Panc1 (cell line): ENCODE data around the gene POLN. TPM values are rescaled to one million over a fixed set of nuclear protein-coding genes. Genes with fewer than 3 reads are reported as not detected.

Source experiments
- ATAC-seq: fragments of 200-7000 bp; cut with Tn5 transposase; 2 replicates; pipeline ENCODE4 v1.9.1; 2020; ENCODE audit warnings: mild to moderate bottlenecking, moderate library complexity
- BruUV-seq: library from RNA; stranded (reverse); fragments of 400-500 nt; replicated peaks from 2 replicates; lab custom pipeline; 2021; lab: Mats Ljungman, UMichigan
- CTCF ChIA-PET: fragments of 300-600 bp; sonication (Branson Sonifier 250); formaldehyde crosslinking; loops from one replicate; lab custom pipeline; 2022; ENCODE audit warnings: antibody characterized with exemption; lab: Charles Lee
- POLR2A ChIA-PET: fragments of 300-600 bp; sonication (Branson Sonifier 250); formaldehyde crosslinking; loops from one replicate; lab custom pipeline; 2022; ENCODE audit warnings: antibody characterized with exemption; lab: Charles Lee
- DNase-seq: peaks from one replicate; pipeline ENCODE4 v3.0.0-alpha.2; 2010; ENCODE audit warnings: low read depth, low spot score
- H3K27ac ChIP-seq: 2 replicates; pipeline ENCODE4 v1.5.1; 2011; ENCODE audit warnings: mild to moderate bottlenecking, low read length, inconsistent platforms
- H3K27me3 ChIP-seq: fragments of 200-500 bp; sonication (Bioruptor generic); 2 replicates; pipeline ENCODE4 v1.6.0; 2014; ENCODE audit warnings: low read length, inconsistent platforms; ENCODE audit not compliant: control insufficient read depth, insufficient read depth
- H3K36me3 ChIP-seq: fragments of 200-500 bp; sonication (Bioruptor generic); 2 replicates; pipeline ENCODE4 v1.5.1; 2014; ENCODE audit warnings: inconsistent platforms, mild to moderate bottlenecking, low read length, moderate library complexity; ENCODE audit not compliant: control insufficient read depth, insufficient read depth
- H3K4me1 ChIP-seq: 2 replicates; pipeline ENCODE4 v1.5.1; 2011; ENCODE audit warnings: inconsistent platforms, mild to moderate bottlenecking, low read length, moderate library complexity; ENCODE audit not compliant: control insufficient read depth, insufficient read depth
- H3K4me3 ChIP-seq, 2 experiments: 2 replicates each; pipeline ENCODE4 v1.5.1; 2011 to 2012; ENCODE audit warnings: low read depth in 2 of 2, low read length in 2 of 2, mild to moderate bottlenecking in 2 of 2, inconsistent platforms in 1 of 2, moderate library complexity in 1 of 2
- H3K9me3 ChIP-seq: fragments of 200-500 bp; sonication (Bioruptor generic); 2 replicates; pipeline ENCODE4 v1.5.1; 2014; ENCODE audit warnings: low read depth, mild to moderate bottlenecking, inconsistent platforms, low read length, moderate library complexity; ENCODE audit not compliant: control insufficient read depth, insufficient read depth
- CTCF ChIP-seq: fragments of 450-650 bp; IDR thresholded peaks from 2 replicates; pipeline ENCODE4 v1.5.1; 2017; ENCODE audit warnings: mild to moderate bottlenecking
- POLR2AphosphoS5 ChIP-seq: IDR thresholded peaks from 2 replicates; pipeline ENCODE4 v1.6.1; 2012; ENCODE audit warnings: mild to moderate bottlenecking, low read depth, low read length, moderate library complexity
- SIN3A ChIP-seq: IDR thresholded peaks from 2 replicates; pipeline ENCODE4 v1.6.1; 2012; ENCODE audit warnings: low read depth, mild to moderate bottlenecking, low read length, moderate library complexity, borderline replicate concordance; ENCODE audit not compliant: insufficient read depth
- TCF7L2 ChIP-seq: IDR thresholded peaks from 2 replicates; pipeline ENCODE4 v1.6.1; 2011; ENCODE audit warnings: mild to moderate bottlenecking, low read depth, low read length, inconsistent platforms
- in situ Hi-C: cut with HindIII; loops from 2 replicates; pipeline ENCODE4 v1.10.0; 2016; ENCODE audit warnings: low sequenced_read_pairs, low pct_unique_long_range_greater_than_20kb
- intact Hi-C: fragments of 100-400 bp; cut with micrococcal nuclease; formaldehyde crosslinking; loops from one replicate; pipeline ENCODE4 v1.10.0; 2022; ENCODE audit not compliant: unreplicated experiment
- total RNA-seq: library from RNA; stranded (reverse); gene quantifications from one replicate; pipeline ENCODE4 v1.2.1, GENCODE V29; 2021; ENCODE audit not compliant: unreplicated experiment
- TF ChIP-seq, protein P1 (sequence below), 2 experiments: IDR thresholded peaks; 2 replicates each; pipeline ENCODE4 v1.6.1; 2011 to 2012; ENCODE audit warnings: low read depth in 2 of 2, control low read depth in 1 of 2, low read length in 1 of 2, mild to moderate bottlenecking in 1 of 2, moderate library complexity in 1 of 2; ENCODE audit not compliant: insufficient read depth in 1 of 2

Gene POLN
- total RNA-seq, 1 experiment from 2014 or later, result 4.3 TPM

GRCh38 chr4:2062168-2062807 lies 179.6 kb downstream of the POLN start:
- Histone ChIP-seq H3K4me1 (peaks cover 9% of the 10 kb centered on the region), H3K4me3 (no peak overlapping the region), H3K36me3 (no peaks in the 10 kb centered on the region), H3K9me3 (no peaks in the 10 kb centered on the region), H3K27me3 (no peaks in the 10 kb centered on the region), H3K27ac (no peak overlapping the region)
- no peak for DNase-seq
- no peak for ATAC-seq
- in situ Hi-C loops (no loop called here), intact Hi-C loops (no loop called here)
- ChIA-PET POLR2A (no interaction called here), CTCF (no interaction called here)
- TF ChIP-seq CTCF (no peak; the same call in 1 of the 2 replicates), TCF7L2 (no peak), SIN3A (no peak), POLR2AphosphoS5 (no peak)
- TF ChIP-seq, protein P1, sequence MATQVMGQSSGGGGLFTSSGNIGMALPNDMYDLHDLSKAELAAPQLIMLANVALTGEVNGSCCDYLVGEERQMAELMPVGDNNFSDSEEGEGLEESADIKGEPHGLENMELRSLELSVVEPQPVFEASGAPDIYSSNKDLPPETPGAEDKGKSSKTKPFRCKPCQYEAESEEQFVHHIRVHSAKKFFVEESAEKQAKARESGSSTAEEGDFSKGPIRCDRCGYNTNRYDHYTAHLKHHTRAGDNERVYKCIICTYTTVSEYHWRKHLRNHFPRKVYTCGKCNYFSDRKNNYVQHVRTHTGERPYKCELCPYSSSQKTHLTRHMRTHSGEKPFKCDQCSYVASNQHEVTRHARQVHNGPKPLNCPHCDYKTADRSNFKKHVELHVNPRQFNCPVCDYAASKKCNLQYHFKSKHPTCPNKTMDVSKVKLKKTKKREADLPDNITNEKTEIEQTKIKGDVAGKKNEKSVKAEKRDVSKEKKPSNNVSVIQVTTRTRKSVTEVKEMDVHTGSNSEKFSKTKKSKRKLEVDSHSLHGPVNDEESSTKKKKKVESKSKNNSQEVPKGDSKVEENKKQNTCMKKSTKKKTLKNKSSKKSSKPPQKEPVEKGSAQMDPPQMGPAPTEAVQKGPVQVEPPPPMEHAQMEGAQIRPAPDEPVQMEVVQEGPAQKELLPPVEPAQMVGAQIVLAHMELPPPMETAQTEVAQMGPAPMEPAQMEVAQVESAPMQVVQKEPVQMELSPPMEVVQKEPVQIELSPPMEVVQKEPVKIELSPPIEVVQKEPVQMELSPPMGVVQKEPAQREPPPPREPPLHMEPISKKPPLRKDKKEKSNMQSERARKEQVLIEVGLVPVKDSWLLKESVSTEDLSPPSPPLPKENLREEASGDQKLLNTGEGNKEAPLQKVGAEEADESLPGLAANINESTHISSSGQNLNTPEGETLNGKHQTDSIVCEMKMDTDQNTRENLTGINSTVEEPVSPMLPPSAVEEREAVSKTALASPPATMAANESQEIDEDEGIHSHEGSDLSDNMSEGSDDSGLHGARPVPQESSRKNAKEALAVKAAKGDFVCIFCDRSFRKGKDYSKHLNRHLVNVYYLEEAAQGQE (IDR thresholded peaks at IDR 0.05; ENCODE audit: insufficient read depth in 1 of 2, low read depth in 2 of 2, low read length in 1 of 2), result no peak
- BruUV-seq, result no TSS peak

DNA sequence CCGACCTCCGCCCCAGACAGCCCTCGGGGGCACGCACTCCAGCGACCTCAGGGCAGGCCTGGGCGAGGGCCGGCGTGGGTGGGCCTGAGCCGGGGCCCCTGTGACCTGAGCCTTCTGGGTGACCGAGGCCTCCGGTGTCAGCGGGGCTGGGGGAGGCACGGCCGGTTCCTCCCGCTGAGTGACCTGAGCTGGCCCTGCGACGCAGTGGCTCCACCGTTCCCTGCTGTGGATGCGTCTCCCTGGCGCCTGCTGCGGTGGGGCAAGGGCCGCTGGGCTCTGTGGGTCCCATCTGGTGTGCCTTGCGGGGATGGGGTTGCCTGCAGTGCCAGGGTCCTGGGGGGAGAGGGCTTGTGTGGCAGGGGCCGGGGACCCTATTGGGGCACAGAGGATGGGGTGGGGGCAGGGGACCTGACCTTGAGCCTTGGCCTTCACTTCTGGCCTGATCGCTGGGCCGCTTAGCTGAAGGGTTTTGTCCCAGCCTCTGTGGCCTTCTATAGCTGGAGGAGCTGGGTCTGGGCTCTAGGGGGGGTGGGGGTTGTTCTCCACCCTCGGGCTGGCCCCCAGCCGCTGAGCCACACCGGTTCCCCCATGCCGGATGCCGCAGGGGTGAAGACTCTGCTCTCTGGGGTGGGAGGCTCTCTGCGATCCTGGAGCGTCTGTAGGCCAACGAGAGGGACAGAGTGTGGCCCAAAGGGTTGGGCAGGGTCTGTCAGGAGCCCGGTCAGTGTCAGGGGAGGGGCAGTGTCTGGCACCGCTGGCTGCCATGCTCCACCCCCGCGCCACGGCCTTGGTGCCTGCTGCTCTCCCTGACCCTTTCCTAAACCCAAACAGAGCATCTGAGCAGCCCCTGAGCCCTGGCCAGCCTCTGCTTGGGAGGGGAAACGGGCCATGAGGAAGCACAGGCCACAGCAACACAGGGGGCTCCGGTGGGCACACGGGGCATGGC lies 180.5 kb downstream of the POLN start:
- Histone ChIP-seq H3K4me3 (no peak overlapping the region), H3K27ac (no peak overlapping the region), H3K9me3 (no peaks in the 10 kb centered on the region), H3K27me3 (no peaks in the 10 kb centered on the region), H3K4me1 (peaks cover 9% of the 10 kb centered on the region), H3K36me3 (no peaks in the 10 kb centered on the region)
- intact Hi-C loops, result no loop called here
- POLR2A ChIA-PET, result no interaction called here
- no peak for DNase-seq
- no peak for ATAC-seq
- no peak for TF ChIP-seq POLR2AphosphoS5
- TF ChIP-seq, protein P1 (IDR thresholded peaks at IDR 0.05; ENCODE audit: insufficient read depth in 1 of 2, low read depth in 2 of 2, low read length in 1 of 2), result no peak
- TF ChIP-seq SIN3A, result no peak
- no peak for TF ChIP-seq TCF7L2
- TF ChIP-seq CTCF, result no peak
- BruUV-seq, result no TSS peak
- CTCF ChIA-PET, result no interaction called here
- in situ Hi-C loops, result no loop called here
